ENCODE data around the gene SCAMP2.
A peak's percentile ranks its signal among the peaks of the same experiment; 100 is the strongest.

The SCAMP2 gene

DNA sequence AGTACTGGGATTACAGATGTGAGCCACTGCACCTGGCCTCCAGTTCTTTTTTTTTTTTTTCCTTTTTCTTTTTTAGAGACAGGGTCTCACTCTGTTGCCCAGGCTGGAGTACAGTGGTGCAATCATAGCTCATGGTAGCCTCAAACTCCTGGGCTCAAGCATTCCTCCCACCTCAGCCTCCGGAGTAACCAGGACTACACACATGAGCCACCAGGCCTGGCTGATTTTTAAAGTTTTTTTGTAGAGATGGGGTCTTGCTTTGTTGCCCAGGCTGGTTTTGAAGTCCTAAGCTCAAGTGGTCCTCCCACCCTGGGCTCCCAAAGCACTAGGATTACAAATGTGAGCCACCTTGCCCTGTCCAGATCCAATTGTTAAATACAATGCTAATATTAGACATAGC is 16.6 kb downstream of the SCAMP2 start:
- in situ Hi-C loops (cut with MboI; ENCODE audit: low pct_unique_long_range_greater_than_20kb, low sequenced_read_pairs, unreplicated experiment) = no loop called here
- no peak for DNase-seq (ENCODE audit: low spot score)
- TF ChIP-seq, protein P1, sequence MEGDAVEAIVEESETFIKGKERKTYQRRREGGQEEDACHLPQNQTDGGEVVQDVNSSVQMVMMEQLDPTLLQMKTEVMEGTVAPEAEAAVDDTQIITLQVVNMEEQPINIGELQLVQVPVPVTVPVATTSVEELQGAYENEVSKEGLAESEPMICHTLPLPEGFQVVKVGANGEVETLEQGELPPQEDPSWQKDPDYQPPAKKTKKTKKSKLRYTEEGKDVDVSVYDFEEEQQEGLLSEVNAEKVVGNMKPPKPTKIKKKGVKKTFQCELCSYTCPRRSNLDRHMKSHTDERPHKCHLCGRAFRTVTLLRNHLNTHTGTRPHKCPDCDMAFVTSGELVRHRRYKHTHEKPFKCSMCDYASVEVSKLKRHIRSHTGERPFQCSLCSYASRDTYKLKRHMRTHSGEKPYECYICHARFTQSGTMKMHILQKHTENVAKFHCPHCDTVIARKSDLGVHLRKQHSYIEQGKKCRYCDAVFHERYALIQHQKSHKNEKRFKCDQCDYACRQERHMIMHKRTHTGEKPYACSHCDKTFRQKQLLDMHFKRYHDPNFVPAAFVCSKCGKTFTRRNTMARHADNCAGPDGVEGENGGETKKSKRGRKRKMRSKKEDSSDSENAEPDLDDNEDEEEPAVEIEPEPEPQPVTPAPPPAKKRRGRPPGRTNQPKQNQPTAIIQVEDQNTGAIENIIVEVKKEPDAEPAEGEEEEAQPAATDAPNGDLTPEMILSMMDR (IDR thresholded peaks at IDR 0.05; ENCODE audit: extremely low read depth, insufficient read depth, missing control alignments) = no peak

GRCh38 chr15:74855857-74856256 is 17.3 kb downstream of the SCAMP2 start:
- TF ChIP-seq, protein P1 (IDR thresholded peaks at IDR 0.05; ENCODE audit: extremely low read depth, insufficient read depth, missing control alignments) = no peak
- in situ Hi-C loops (cut with MboI; ENCODE audit: low pct_unique_long_range_greater_than_20kb, low sequenced_read_pairs, unreplicated experiment) = no loop called here
- no peak for DNase-seq (ENCODE audit: low spot score)

DNA sequence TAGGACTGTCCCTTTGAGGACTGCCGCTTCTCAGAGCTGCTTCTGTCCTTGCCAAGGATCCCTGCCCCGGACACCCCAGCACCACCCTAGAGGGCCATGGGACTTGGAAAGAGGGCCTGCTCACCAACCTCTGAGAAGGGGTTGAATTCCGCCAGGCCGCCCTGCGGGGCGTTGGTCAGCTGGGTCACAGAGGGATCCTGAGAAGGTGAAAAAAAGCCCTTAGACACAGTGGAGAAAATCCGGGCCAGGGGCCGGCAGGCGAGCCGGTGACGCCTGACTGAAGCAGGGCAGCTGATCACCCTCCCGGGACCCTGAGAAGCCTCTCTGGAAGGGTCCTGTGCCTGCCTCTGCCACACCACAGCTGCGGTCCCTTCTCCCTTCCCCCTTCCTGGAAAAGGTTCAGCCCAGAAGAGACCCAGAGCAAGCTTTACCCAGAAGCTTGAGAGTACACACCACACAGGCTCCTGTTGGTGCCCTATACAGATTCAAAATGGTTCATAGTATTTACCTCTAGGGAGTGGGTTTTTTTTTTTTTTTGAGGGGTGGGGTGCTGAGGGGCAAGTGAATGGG is 18.6 kb downstream of the SCAMP2 start:
- no peak for DNase-seq (ENCODE audit: low spot score)
- TF ChIP-seq, protein P1 (IDR thresholded peaks at IDR 0.05; ENCODE audit: extremely low read depth, insufficient read depth, missing control alignments) = no peak
- in situ Hi-C loops (cut with MboI; ENCODE audit: low pct_unique_long_range_greater_than_20kb, low sequenced_read_pairs, unreplicated experiment) = no loop called here

DNA sequence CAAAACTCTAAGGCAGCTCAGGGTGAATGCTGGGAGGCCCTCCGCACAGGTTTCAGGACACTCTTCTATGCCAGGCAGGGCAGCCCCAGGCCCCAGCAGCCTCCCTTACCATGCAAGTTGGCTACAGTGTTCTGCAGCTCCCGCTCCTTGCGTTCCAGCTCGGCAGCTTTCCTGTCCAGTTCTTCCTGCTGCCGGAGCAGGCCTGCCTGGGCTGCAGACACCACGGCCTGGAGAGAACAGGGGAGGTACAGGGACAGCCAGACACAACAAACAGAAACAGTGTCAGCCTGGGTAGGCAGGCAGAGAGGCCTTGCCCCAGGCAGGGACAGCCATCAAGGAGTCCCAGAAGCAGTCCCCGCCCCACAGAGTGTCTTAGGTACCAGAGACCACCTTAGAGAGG is 21.2 kb downstream of the SCAMP2 start:
- in situ Hi-C loops (cut with MboI; ENCODE audit: low pct_unique_long_range_greater_than_20kb, low sequenced_read_pairs, unreplicated experiment) = no loop called here
- TF ChIP-seq, protein P1 (IDR thresholded peaks at IDR 0.05; ENCODE audit: extremely low read depth, insufficient read depth, missing control alignments) = no peak
- DNase-seq (ENCODE audit: low spot score) = no peak

GRCh38 chr15:74850393-74850792 is 22.8 kb downstream of the SCAMP2 start:
- TF ChIP-seq, protein P1 (IDR thresholded peaks at IDR 0.05; ENCODE audit: extremely low read depth, insufficient read depth, missing control alignments) = no peak
- in situ Hi-C loops (cut with MboI; ENCODE audit: low pct_unique_long_range_greater_than_20kb, low sequenced_read_pairs, unreplicated experiment) = no loop called here
- no peak for DNase-seq (ENCODE audit: low spot score)

- no peak for DNase-seq (ENCODE audit: low spot score)
- TF ChIP-seq, protein P1 (IDR thresholded peaks at IDR 0.05; ENCODE audit: extremely low read depth, insufficient read depth, missing control alignments) = no peak
- in situ Hi-C loops (cut with MboI; ENCODE audit: low pct_unique_long_range_greater_than_20kb, low sequenced_read_pairs, unreplicated experiment) = no loop called here
These were observed 25.7 kb downstream of the SCAMP2 start for GRCh38 chr15:74847432-74847831.

DNA sequence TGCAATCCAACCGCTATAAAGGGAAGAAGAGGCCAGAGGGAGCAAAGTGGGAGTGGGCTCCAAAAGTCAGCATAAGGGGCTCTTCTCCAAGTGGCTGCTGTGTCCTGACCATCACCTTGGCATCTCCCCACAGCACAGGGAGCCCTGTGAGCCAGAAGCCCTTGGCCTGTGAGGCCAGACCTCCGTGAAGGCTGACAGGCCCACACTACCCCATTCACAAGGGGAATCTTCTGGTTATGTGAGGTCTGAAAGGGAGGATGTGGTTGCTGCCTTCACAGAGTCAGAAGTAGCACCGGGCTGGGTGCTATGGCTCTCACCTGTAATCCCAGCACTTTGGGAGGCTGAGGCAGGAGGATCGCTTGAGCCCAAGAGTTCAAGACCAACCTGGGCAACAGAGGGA is 27.6 kb downstream of the SCAMP2 start:
- TF ChIP-seq, protein P1 (IDR thresholded peaks at IDR 0.05; ENCODE audit: extremely low read depth, insufficient read depth, missing control alignments) = no peak
- in situ Hi-C loops (cut with MboI; ENCODE audit: low pct_unique_long_range_greater_than_20kb, low sequenced_read_pairs, unreplicated experiment) = no loop called here
- DNase-seq (ENCODE audit: low spot score) = peak; percentile 16

Data from GM13977 (cell line).